ENCODE measurements around the gene PLEKHA1.

The PLEKHA1 gene

GRCh38 chr10:122480146-122480833, 105.8 kb downstream of the PLEKHA1 start:
- no peak for DNase-seq (ENCODE audit: low spot score)

GRCh38 chr10:122481296-122482056, 107.0 kb downstream of the PLEKHA1 start:
- no peak for DNase-seq (ENCODE audit: low spot score)

All from hematopoietic multipotent progenitor cell treated with erythropoietin and hydrocortisone succinate and interleukin-3 and kit ligand, for 15 days (in vitro differentiated cells).